Activated CD4-positive, alpha-beta T cell treated with anti-CD3 and anti-CD28 coated beads for 1 hour (primary cell): ENCODE data around the gene UBAP1.
"Not testable (repeated sequence)": the region's sequence is repeated elsewhere in the genome, so short reads cannot be mapped to it uniquely, and the experiment has no call there.

Experiments used
- DNase-seq: peaks from one replicate; pipeline ENCODE4 v3.0.0-alpha.2; 2020

UBAP1 gene

GRCh38 chr9:34271265-34272006 is 92.6 kb downstream of the UBAP1 start:
- no peak for DNase-seq

- no peak for DNase-seq
Measured at GRCh38 chr9:34272101-34272541, 93.3 kb downstream of the UBAP1 start.

GRCh38 chr9:34273588-34273987 is 94.7 kb downstream of the UBAP1 start:
- DNase-seq: not testable (repeated sequence)

- no peak for DNase-seq
Measured at GRCh38 chr9:34275811-34276210, 97.0 kb downstream of the UBAP1 start.

- no peak for DNase-seq
Measured at GRCh38 chr9:34276772-34277171, 97.9 kb downstream of the UBAP1 start.

- DNase-seq: no peak
Measured at GRCh38 chr9:34279411-34279810, 100.6 kb downstream of the UBAP1 start.

GRCh38 chr9:34282096-34282495 is 103.3 kb downstream of the UBAP1 start:
- DNase-seq: no peak

- no peak for DNase-seq
Measured at GRCh38 chr9:34289159-34289558, 110.3 kb downstream of the UBAP1 start.

GRCh38 chr9:34291023-34291422 is 112.2 kb downstream of the UBAP1 start:
- no peak for DNase-seq

- no peak for DNase-seq
Measured at GRCh38 chr9:34291423-34291822, 112.6 kb downstream of the UBAP1 start.

- DNase-seq: no peak
Measured at GRCh38 chr9:34292552-34292951, 113.7 kb downstream of the UBAP1 start.

- not testable (repeated sequence) for DNase-seq
Measured at GRCh38 chr9:34301064-34301463, 122.2 kb downstream of the UBAP1 start.
